Measurements from ENCODE around the gene WDR72. TPM values are rescaled to one million over a fixed set of nuclear protein-coding genes. Genes with fewer than 3 reads are reported as not detected.
"Not testable (repeated sequence)": the region's sequence is repeated elsewhere in the genome, so short reads cannot be mapped to it uniquely, and the experiment has no call there.

WDR72 gene
- total RNA-seq, 4 donors from 2014 or later: not detected

DNA sequence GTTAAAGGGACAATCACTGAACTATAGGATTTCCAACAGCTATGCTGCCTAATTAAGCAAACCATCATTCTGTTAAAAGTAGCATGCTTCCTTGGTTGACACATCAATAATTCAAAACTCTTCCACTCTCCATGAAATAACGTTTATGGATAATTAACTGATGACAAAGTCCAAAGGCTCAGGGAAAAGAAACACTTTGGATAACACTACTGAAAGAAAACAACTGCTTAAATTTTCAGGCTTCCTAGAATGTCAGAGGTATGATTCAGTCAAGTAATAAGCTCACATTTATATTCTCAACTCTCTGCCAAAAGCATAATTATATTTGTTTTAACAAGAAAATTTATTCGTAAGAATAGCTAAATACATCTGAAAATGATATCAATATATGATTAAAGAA lies 49.6 kb downstream of the WDR72 start:
- H3K4me1 ChIP-seq: no peaks in the 10 kb centered on the region
- WGBS: 34% methylated on average over 2 of the region's 2 CpGs
- no peaks in the 10 kb centered on the region for H3K36me3 ChIP-seq
- no peak overlapping the region for H3K4me3 ChIP-seq
- intact Hi-C loops (cut with DNase I): no loop called here
- H3K27me3 ChIP-seq: no peaks in the 10 kb centered on the region
- TF ChIP-seq POLR2A (IDR thresholded peaks at IDR 0.05; ENCODE audit: low read depth) (no peak), POLR2AphosphoS5 (IDR thresholded peaks at IDR 0.05) (no peak)
- TF ChIP-seq, protein P1, sequence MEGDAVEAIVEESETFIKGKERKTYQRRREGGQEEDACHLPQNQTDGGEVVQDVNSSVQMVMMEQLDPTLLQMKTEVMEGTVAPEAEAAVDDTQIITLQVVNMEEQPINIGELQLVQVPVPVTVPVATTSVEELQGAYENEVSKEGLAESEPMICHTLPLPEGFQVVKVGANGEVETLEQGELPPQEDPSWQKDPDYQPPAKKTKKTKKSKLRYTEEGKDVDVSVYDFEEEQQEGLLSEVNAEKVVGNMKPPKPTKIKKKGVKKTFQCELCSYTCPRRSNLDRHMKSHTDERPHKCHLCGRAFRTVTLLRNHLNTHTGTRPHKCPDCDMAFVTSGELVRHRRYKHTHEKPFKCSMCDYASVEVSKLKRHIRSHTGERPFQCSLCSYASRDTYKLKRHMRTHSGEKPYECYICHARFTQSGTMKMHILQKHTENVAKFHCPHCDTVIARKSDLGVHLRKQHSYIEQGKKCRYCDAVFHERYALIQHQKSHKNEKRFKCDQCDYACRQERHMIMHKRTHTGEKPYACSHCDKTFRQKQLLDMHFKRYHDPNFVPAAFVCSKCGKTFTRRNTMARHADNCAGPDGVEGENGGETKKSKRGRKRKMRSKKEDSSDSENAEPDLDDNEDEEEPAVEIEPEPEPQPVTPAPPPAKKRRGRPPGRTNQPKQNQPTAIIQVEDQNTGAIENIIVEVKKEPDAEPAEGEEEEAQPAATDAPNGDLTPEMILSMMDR (IDR thresholded peaks at IDR 0.05): no peak
- DNase-seq (ENCODE audit: extremely low spot score): no peak
- H3K27ac ChIP-seq (replicated peaks in 1 of 4): no peak overlapping the region
- H3K9me3 ChIP-seq: no peaks in the 10 kb centered on the region

DNA sequence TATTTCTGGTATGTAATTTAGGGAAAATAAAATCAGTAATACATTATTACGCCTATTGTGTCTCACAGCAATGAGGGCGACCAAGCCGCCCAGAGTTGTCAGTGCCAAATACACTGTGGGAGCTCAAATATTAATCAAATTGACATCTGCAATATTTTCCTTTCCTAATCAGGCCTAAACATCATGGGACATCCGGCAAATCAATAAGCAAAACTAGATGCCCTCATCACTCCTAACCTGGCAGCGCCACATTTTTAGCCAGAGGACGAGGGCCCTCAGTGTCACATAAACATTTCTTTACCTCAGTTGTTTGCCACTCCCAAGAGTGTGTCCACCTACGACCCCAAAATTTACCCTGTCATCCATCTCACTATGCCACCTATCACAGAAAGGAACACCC lies 64.1 kb downstream of the WDR72 start:
- no peak overlapping the region for H3K4me3 ChIP-seq
- DNase-seq (ENCODE audit: extremely low spot score): no peak
- no peaks in the 10 kb centered on the region for H3K9me3 ChIP-seq
- H3K36me3 ChIP-seq: no peaks in the 10 kb centered on the region
- peaks cover 3 to 11% (median 8%) of the 10 kb centered on the region in 4 donors for H3K4me1 ChIP-seq
- TF ChIP-seq POLR2AphosphoS5 (IDR thresholded peaks at IDR 0.05): no peak
- TF ChIP-seq, protein P1 (IDR thresholded peaks at IDR 0.05): no peak
- TF ChIP-seq EP300 (IDR thresholded peaks at IDR 0.05): no peak
- no peak for TF ChIP-seq POLR2A (IDR thresholded peaks at IDR 0.05; ENCODE audit: low read depth)
- WGBS: 78% methylated on average over 7 of the region's 7 CpGs
- H3K27ac ChIP-seq (replicated peaks in 1 of 4): no peak overlapping the region
- H3K27me3 ChIP-seq: no peaks in the 10 kb centered on the region
- intact Hi-C loops (cut with DNase I): no loop called here

DNA sequence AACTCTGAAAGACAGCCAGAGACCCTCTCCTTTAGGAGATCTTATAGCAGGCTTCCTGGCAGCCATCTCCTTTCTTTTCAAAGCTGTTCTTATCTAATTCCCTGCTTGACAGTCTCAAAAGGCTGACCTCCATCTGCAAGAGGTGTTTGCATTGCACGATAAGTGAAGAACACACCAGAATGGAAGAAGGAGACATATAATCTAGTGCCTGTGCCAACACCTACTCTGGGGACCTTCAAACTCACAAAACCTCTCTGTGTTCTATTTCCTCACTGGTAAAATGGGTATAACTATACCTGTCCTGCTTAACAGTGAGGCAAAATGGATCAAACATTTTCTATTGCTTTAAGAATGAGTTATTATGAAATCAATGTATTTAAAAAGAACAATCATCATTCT lies 65.0 kb downstream of the WDR72 start:
- TF ChIP-seq POLR2AphosphoS5 (IDR thresholded peaks at IDR 0.05) (no peak), POLR2A (IDR thresholded peaks at IDR 0.05; ENCODE audit: low read depth) (no peak), EP300 (IDR thresholded peaks at IDR 0.05) (no peak)
- TF ChIP-seq, protein P1 (IDR thresholded peaks at IDR 0.05): no peak
- no peaks in the 10 kb centered on the region for H3K27me3 ChIP-seq
- H3K36me3 ChIP-seq: no peaks in the 10 kb centered on the region
- WGBS: 43% methylated on average over 1 of the region's 1 CpG
- DNase-seq (ENCODE audit: extremely low spot score): no peak
- H3K4me1 ChIP-seq: peaks cover 3 to 11% (median 8%) of the 10 kb centered on the region in 4 donors
- intact Hi-C loops (cut with DNase I): no loop called here
- no peak overlapping the region for H3K4me3 ChIP-seq
- no peaks in the 10 kb centered on the region for H3K9me3 ChIP-seq
- no peak overlapping the region for H3K27ac ChIP-seq (replicated peaks in 1 of 4)

DNA sequence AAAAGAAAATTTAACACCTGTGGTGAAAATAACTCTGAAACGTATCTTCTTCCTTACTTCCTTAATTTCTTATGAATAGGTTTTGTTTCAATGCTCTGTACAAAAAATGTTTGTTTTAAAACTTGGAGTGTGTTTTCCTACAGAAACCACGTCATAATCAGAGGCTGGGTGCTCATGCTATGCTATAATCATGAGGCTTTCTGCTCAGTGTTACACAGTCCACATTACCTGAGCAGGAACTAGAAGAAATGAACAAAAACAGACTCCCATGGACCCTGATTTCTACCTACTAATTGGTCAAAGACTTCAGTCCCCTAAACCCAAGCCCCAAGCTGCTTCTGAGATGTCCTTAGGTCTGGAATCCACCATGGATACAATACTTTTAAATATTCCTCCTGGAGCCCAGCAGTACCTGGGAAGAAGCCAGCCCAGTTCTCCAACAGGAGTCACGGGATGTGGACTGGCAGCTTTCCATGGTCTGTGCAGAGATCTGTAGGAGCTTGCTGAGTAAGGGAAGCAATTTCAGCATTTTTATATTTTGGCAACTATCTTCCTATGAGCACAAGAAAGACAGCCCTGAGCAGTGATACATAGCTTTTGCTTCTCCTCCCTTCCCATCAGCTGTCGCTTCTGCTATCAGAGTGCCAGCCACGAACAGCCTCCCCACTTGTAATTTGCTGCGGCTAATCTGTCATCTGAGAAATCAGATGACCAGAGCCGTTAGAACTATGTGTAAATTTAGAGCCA lies 65.6 kb downstream of the WDR72 start:
- peaks cover 3 to 11% (median 8%) of the 10 kb centered on the region in 4 donors for H3K4me1 ChIP-seq
- H3K9me3 ChIP-seq: no peaks in the 10 kb centered on the region
- intact Hi-C loops (cut with DNase I): no loop called here
- H3K27me3 ChIP-seq: no peaks in the 10 kb centered on the region
- H3K27ac ChIP-seq (replicated peaks in 1 of 4): no peak overlapping the region
- DNase-seq (ENCODE audit: extremely low spot score): no peak
- H3K36me3 ChIP-seq: no peaks in the 10 kb centered on the region
- H3K4me3 ChIP-seq: no peak overlapping the region
- TF ChIP-seq POLR2AphosphoS5 (IDR thresholded peaks at IDR 0.05) (no peak), POLR2A (IDR thresholded peaks at IDR 0.05; ENCODE audit: low read depth) (no peak), EP300 (IDR thresholded peaks at IDR 0.05) (no peak)
- TF ChIP-seq, protein P1 (IDR thresholded peaks at IDR 0.05): no peak
- 22% methylated on average over 7 of the region's 7 CpGs for WGBS

DNA sequence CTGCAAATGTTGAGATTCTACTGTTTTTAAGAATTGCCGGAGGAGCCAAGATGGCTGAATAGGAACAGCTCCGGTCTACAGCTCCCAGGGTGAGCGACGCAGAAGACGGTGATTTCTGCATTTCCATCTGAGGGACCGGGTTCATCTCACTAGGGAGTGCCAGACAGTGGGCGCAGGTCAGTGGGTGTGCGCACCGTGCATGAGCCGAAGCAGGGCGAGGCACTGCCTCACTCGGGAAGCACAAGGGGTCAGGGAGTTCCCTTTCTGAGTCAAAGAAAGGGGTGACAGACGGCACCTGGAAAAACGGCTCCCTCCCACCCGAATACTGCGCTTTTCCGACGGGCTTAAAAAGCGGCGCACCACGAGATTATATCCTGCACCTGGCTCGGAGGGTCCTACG lies 75.3 kb downstream of the WDR72 start:
- H3K9me3 ChIP-seq; H3K27ac ChIP-seq (replicated peaks in 1 of 4); intact Hi-C loops (cut with DNase I); H3K4me1 ChIP-seq; H3K27me3 ChIP-seq; H3K4me3 ChIP-seq; H3K36me3 ChIP-seq; DNase-seq (ENCODE audit: extremely low spot score): not testable (repeated sequence)
- WGBS: 87% methylated on average over 17 of the region's 23 CpGs
